Measurements from ENCODE around the gene ACOXL.

DNA sequence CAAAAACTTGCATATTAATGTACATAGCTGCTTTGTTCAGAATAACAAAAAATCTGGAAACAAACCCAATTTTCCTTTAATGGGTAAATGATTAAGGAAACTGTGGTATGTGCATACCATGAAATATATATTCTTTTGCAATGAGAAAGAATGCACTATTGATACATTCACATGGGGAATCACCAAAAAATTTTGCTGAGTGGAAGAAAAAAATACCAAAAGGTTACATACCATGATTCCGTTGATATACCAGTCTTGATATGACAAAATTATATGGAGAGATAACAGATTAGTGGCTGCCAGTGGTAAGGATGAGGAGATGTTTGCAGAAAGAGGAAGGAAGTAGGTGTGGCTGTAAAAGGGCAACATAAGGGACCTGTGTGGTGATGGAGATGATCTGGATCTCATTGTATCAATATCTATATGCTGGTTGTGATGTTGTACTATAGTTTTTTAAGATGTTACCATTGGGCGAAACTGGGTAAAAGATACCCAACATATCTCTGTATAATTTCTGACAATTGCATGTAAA is 333.8 kb downstream of the ACOXL start:
- TF ChIP-seq POLR2AphosphoS5 (IDR thresholded peaks at IDR 0.05; ENCODE audit: low read depth, low read length) (no peak), POLR2A (IDR thresholded peaks at IDR 0.05; ENCODE audit: low read depth, low read length) (no peak)
